Measurements from ENCODE around the gene NYAP1.
"Not testable (repeated sequence)": the region's sequence is repeated elsewhere in the genome, so short reads cannot be mapped to it uniquely, and the experiment has no call there.

NYAP1 gene

DNA sequence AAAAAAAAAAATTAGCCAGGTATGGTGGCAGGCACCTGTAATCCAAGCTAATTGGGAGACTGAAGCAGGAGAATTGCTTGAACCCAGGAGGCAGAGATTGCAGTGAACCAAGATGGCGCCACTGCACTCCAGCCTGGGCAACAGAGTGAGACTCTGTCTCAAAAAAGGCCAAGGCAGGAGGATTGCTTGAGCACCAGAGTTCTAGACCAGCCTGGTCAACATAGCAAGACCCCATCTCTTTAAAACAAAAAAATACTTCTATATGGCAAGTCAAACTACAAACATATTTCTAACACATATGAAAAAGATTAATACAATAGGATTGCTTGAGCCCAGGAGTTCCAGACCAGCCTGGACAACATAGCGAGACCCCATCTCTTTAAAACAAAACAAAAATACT lies 17.0 kb downstream of the NYAP1 start:
- DNase-seq; in situ Hi-C loops (cut with MboI; ENCODE audit: low pct_unique_long_range_greater_than_20kb, low sequenced_read_pairs): not testable (repeated sequence)

DNA sequence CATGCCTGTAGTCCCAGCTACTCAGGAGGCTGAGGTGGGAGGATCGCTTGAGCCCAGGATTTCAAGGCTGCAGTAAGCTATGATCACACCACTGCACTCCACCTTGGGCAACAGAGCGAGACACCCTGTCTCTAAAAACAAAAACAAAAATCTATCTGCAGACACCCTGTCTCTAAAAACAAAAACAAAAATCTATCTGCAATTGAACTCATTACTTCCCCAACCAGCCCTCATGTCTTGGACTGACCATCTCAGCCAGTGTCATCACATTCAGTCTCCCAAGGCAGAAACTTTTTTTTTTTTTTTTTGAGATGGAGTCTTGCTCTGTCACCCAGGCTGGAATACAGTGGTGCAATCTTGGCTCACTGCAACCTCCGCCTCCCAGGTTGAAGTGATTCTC lies 20.3 kb downstream of the NYAP1 start:
- in situ Hi-C loops (cut with MboI; ENCODE audit: low pct_unique_long_range_greater_than_20kb, low sequenced_read_pairs): not testable (repeated sequence)

DNA sequence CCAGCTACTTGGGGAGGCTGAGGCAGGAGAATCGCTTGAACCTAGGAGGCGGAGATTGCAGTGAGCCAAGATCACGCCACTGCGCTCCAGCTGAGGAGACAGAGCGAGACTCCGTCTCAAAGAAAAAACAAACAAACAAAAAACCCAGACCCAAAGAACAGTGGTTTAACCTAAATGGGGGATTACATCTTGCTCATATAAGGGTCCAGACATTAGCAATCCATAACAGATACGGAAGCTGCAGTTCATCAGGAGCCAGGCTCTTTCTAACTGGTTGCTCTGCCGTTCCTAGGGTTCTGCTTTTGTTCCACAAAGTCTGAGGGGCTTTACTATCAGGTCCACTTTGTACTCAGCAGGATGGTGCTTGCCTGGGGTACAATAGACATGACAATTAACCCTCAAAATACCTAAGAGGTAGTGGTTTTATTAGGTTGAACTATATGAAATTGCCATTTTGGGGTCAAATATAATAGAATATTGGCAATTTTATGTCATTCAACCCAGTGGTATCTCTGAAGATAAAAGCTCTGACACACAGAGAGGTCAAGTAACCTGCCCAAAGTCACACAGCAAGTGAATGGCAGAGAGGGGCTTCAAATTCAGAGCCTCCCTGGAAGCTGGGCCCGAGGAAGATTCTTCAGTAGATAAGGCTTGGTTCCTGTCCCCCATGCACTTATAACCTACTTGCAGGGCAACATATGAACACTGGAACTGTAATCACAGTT lies 21.3 kb downstream of the NYAP1 start:
- in situ Hi-C loops (cut with MboI; ENCODE audit: low pct_unique_long_range_greater_than_20kb, low sequenced_read_pairs): no loop called here
- DNase-seq: no peak

More for the DNA sequence above, 20.3 kb downstream of the NYAP1 start:
- not testable (repeated sequence) for DNase-seq

DNA sequence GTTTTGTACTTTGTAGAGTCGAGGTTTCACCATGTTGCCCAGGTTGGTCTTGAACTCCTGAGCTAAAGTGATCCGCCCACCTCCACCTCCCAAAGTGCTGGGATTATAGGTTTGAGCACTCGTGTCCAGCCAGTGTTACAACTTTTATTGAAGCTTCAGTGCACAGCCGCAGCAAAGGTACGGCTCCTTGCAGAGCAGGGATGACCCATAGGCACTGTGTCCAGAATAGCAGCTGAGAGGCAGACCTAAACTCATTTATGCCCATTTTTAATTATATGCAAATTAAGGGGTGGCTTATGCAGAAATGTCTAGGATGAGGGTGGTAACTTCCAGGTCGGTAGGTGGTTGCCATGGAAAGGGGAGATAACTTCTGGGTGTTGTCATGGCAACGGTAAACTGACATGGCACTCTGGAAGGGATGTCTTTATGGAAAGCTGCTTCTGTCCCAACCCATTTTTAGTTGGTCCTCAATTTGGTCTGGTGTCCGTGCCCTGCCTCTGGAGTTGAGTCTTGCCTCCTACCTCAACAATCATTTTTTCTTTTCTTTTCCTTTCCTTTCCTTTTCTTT lies 22.7 kb downstream of the NYAP1 start:
- DNase-seq: peak; percentile 35
- in situ Hi-C loops (cut with MboI; ENCODE audit: low pct_unique_long_range_greater_than_20kb, low sequenced_read_pairs): no loop called here

DNA sequence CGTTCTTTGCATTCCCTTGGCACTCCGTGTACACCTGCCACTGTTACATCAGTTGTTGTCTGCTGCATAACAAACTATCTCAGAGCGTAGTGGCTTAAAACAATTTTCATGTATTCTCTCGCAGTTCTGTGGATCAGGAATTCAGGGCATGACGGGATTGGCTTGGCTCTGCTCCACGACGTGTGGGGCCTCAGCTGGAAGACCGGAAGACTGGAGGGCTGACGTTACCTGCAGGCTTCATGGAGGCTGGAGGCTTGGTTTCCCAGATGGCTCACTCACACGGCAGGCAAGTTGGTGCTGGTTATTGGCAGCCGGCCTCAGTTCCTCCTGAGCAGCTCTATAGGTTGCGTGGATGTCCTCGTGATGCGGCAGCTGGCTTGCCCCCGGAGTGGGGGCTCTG lies 25.5 kb downstream of the NYAP1 start:
- in situ Hi-C loops (cut with MboI; ENCODE audit: low pct_unique_long_range_greater_than_20kb, low sequenced_read_pairs): no loop called here
- no peak for DNase-seq

DNA sequence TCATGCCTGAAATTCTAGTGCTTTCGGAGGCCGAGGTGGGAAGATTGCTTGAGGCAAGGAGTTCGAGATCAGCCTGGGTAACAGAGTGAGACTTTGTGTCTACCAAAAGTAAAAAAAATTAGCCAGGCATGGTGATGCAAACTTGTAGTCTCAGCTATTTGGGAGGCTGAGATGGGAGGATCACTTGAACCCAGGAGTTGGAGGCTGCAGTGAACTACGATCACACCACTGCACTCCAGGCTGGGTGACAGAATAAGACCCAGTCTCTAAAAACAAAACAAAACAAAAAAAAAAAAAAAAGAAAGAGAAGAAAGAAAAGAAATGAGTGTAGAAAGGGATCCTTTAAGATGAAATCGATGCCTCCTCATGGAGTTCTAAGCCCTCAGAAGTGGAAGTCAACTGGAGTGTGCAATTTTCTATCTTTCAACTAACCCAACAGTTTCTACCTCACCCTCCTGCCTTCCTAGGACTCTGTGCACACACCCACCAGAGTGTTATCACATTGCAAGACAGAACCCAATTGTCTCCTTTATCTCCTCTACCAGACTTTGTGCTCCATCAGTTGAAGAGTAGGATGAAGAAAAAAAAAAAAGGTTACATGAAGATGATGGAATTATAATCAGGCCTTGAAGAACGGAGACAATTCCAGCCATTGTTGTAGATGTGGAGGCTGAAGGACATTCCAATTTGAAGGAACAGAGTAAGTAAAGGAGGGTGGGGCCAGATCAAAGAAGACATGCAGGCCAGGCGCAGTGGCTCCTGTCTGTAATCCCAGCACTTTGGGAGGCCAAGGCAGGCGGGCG lies 26.9 kb downstream of the NYAP1 start:
- DNase-seq: no peak
- in situ Hi-C loops (cut with MboI; ENCODE audit: low pct_unique_long_range_greater_than_20kb, low sequenced_read_pairs): no loop called here

DNA sequence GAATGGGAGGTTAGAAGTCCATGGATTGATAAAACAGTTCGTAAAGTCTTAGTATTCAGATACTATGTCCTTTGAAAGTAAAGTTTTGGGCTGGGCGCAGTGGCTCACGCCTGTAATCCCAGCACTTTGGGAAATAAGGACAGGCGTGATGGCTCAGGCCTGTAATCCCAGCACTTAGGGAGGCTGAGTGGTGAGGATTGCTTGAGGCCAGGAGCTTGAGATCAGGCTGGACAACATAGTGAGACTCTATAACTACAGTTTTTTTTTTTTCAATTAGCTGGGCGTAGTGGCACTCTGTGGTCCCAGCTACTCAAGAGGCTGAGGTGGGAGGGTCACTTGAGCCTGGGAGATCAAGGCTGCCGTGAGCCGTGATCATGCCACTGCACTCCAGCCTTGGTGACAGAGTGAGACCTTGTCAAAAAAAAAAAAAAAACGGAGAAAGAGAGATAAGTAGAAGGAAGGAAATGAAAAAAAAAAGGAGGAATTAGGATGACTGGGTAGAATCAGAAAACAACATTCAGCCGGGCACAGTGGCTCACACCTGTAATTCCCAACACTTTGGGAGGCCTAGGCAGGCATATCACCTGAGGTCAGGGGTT lies 29.6 kb downstream of the NYAP1 start:
- no peak for DNase-seq
- in situ Hi-C loops (cut with MboI; ENCODE audit: low pct_unique_long_range_greater_than_20kb, low sequenced_read_pairs): no loop called here

DNA sequence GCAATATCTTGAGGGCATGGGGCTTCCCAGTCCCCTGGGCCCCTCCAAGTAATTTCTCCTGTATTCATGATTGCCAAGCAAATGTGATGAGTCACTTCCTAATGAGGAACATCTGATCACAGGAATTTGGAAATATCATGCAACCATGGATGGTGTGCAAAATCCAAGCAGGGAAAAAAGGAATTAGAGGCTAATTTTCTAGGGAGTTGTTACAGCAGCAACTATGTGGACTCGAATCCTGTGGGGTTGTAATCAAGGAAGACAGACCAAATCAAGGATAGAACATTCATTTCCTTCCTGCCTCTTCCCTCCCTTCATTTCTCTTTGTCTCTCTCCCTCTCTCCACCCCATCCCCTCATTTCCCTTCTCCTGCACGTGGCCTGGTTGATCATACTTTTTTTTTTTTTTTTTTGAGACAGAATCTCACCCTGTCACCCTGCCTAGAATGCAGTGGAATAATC lies 31.4 kb downstream of the NYAP1 start:
- in situ Hi-C loops (cut with MboI; ENCODE audit: low pct_unique_long_range_greater_than_20kb, low sequenced_read_pairs): no loop called here
- DNase-seq: no peak

DNA sequence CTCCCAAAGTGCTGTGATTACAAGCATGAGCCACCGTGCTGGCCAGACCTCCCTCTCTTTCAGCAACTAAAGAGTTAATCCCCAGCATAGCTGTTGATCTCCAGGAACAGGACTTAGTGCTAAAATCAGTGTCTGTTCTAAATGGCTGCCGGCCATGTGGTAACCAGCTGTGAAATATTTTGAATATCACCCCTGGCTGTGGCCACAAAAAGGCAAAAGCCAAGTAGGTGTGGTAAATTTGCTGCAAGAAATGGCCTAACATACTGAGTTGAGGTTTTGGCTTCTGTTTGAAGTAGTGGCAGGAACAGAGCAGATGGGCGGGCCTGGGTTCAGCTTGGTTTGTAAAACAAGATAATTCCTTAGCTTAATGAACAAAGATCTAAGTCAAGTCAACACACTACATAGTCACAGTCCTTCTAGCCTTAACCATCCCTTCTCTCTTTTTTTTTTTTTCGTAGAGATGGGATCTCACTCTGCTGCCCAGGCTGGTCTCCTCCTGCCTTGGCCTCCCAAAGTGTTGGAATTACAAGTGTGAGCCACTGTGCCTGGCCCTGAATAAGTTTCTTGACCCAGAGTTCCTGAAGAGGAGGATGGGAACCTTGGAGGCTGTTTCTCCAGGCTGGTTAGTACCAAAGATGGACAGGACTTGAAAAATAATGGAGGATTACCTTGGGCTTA lies 32.5 kb downstream of the NYAP1 start:
- in situ Hi-C loops (cut with MboI; ENCODE audit: low pct_unique_long_range_greater_than_20kb, low sequenced_read_pairs): no loop called here
- peak; percentile 14 for DNase-seq

DNA sequence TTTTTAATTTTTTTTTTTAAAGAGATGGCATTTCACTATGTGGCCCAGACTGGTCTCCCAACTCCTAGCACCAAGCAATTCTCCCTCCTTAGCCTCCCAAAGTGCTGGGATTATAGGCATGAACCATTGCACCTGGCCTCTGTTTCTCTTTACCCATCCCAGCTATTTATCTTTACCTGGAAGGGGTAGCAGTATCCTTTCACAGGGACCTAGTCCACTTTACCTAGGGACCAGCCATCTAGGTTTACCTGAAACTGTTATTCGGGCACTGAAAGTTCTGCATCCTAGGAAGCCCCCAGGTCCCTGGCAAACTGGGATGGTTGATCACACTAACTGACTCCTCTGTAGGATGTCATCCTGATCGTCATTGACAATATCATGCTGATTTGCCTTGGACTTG lies 33.6 kb downstream of the NYAP1 start:
- in situ Hi-C loops (cut with MboI; ENCODE audit: low pct_unique_long_range_greater_than_20kb, low sequenced_read_pairs): no loop called here
- DNase-seq: no peak

DNA sequence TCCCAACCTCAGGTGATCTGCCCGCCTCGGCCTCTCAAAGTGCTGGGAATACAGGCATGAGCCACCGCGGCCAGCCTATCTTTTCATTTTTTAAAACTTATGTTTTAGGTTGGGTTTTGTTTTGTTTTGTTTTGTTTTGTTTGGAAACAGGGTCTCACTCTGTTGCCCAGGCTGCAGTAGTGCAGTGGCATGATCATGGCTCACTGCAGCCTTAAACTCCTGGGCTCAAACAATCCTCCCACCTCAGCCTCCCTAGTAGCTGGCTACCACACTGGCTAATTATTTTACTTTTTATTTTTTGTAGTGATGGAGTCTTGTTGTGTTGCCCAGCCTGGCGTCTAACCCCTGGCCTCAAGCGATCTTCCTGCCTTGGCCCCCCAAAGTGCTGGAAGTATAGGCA lies 35.9 kb downstream of the NYAP1 start:
- in situ Hi-C loops (cut with MboI; ENCODE audit: low pct_unique_long_range_greater_than_20kb, low sequenced_read_pairs): no loop called here

DNA sequence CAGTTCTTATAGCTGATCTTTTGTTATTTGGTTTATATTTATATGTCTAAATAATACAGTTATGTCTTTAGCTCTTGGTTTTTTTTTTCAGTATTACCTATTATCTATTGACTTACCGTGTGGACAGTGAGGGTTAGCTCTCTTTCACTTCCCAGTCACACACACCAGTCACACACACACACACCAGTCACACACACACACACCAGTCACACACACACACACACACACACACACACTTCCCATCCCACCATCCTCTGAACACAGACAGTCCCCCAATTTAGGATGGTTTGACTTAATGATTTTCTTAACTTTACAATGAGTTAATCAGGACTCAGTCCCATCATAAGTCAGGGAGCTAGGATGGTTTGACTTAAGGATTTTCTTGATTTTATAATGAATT lies 36.4 kb downstream of the NYAP1 start:
- no peak for DNase-seq

More for the DNA sequence above, 35.9 kb downstream of the NYAP1 start:
- DNase-seq: no peak

DNA sequence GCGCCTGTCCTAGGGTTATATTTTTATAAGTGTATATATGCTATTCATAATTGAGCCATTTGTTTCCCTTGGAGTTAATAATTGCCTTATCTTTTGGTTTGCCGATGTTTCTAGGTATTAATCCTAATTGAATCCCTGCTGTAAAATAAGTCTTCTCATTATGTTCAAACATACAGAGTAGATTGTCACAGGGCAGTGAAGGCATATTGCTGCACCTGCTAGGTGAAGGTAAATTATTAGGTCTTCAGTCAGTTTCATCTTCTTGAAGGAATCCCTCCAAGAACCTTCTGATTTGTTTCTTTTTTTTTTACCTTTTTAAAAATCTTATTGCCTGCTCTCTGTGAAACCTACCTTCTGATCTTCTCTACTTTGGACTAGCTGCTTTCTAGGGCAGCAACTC lies 37.3 kb downstream of the NYAP1 start:
- DNase-seq: no peak
- in situ Hi-C loops (cut with MboI; ENCODE audit: low pct_unique_long_range_greater_than_20kb, low sequenced_read_pairs): no loop called here

More for the DNA sequence above, 36.4 kb downstream of the NYAP1 start:
- in situ Hi-C loops (cut with MboI; ENCODE audit: low pct_unique_long_range_greater_than_20kb, low sequenced_read_pairs): no loop called here

DNA sequence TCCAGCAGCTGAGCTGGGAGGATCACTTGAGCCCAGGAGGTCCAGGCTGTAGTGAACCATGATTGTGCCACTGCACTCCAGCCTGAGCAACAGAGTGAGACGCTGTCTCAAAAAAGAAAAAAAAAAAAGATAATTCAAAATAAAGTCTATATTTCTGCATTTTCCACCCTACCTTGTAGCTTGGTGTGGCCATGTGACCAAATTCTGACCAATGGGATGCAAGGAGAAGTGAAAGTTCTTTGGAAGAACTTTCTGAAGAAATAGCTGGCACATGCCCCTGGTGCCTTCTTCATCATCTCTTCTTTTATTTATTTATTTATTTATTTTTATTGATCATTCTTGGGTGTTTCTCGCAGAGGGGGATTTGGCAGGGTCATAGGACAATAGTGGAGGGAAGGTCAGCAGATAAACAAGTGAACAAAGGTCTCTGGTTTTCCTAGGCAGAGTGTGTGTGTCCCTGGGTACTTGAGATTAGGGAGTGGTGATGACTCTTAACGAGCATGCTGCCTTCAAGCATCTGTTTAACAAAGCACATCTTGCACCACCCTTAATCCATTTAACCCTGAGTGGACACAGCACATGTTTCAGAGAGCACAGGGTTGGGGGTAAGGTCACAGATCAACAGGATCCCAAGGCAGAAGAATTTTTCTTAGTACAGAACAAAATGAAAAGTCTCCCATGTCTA lies 38.3 kb downstream of the NYAP1 start:
- DNase-seq; in situ Hi-C loops (cut with MboI; ENCODE audit: low pct_unique_long_range_greater_than_20kb, low sequenced_read_pairs): not testable (repeated sequence)

DNA sequence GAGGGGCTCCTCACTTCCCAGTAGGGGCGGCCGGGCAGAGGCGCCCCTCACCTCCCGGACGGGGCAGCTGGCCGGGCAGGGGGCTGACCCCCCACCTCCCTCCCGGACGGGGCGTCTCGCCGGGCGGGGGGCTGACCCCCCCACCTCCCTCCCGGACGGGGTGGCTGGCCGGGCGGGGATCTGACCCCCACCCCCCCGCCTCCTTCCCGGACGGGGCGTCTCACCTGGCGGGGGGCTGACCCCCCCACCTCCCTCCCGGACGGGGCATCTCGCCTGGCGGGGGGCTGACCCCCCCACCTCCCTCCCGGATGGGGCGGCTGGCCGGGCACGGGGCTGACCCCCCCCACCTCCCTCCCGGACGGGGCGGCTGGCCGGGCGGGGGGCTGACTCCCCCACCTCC lies 39.5 kb downstream of the NYAP1 start:
- in situ Hi-C loops (cut with MboI; ENCODE audit: low pct_unique_long_range_greater_than_20kb, low sequenced_read_pairs); DNase-seq: not testable (repeated sequence)

DNA sequence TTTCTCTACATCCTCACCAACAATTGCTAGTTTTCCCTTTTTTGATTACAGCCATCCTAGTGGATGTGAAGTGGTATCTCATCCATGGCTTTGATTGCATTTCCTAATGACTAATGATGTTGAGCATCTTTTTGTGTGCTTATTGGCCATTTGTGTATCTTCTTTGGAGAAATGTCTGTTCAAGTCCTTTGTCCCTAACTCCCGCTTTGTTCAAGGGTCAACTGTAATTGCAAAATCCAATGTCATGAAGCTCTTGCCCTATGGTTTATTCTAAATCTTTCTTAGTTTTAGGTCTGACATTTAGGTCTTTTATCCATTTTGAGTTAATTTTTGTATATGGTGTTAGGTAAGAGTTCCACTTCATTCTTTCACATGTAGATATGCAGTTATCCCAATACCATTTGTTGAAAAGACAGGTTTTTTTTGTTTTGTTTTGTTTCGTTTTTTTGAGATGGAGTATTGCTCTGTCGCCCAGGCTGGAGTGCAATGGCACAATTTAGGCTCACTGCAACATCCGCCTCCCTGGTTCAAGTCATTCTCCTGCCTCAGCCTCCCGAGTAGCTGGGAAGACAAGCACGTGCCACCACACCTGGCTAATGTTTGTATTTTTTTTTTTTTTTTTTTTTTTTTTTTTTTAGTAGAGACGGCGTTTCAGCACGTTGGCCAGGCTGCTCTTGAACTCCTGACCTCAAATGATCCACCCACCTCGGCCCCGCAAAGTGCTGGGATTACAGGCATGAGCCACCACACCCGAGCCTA lies 44.6 kb downstream of the NYAP1 start:
- DNase-seq; in situ Hi-C loops (cut with MboI; ENCODE audit: low pct_unique_long_range_greater_than_20kb, low sequenced_read_pairs): not testable (repeated sequence)

DNA sequence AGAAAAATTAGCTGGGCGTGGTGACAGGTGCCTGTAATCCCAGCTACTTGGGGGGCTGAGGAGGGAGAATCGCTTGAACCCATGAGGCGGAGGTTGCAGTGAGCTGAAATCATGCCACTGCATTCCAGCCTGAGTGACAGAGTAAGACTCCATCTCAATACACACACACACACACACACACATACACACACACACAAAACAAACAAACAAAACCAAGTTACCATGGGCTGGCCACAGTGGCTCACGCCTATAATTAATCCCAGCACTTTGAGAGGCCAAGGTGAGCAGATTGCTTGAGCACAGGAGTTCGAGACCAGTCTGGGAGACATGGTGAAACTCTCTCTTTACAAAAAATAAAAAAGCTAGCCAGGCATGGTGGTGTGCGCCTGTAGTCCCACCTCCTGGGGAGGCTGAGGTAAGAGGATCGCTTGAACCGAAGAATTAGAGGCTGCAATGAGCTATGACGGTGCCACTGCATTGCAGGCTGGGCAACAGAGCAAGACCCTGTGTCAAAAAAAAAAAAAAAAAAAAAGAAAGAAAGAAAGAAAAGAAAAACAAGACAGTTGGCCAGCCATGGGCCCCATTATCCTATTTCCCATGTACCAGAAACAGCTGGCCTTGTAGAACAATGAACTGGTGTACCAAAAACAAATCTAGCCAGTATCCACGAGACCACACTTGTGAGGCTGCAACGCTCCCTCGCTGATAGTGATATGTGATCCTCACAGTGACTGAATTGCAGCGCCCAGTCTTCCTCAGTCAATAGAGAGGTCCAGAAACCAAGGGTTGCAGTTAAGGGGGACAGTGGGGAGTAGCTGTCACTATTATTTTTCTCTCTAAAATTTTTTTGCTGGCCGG lies 48.7 kb downstream of the NYAP1 start:
- DNase-seq: no peak
- in situ Hi-C loops (cut with MboI; ENCODE audit: low pct_unique_long_range_greater_than_20kb, low sequenced_read_pairs): no loop called here

Data from KBM-7 (cell line).